Heart right ventricle (tissue), 16 donors: ENCODE data around the gene CUBN. TPM values are rescaled to one million over a fixed set of nuclear protein-coding genes. Genes with fewer than 3 reads are reported as not detected.

Experiments
- ATAC-seq, 8 donors: fragments of 200-7000 bp; cut with Tn5 transposase; one replicate each; pipeline ENCODE4 v1.9.1; 2020; ENCODE audit warnings: mild to moderate bottlenecking in 8 of 8, moderate library complexity in 8 of 8, moderate number of reproducible peaks in 1 of 8
- DNase-seq, 2 donors: peaks; one replicate each; pipeline ENCODE4 v3.0.0-alpha.2; 2020
- H3K27ac ChIP-seq, 10 donors: fragments of 200-600 bp; sonication (generic) in 2 of 10; one replicate each; pipeline versions ENCODE4 v1.5.0 to v1.8.0; 2020 to 2022; ENCODE audit warnings: mild to moderate bottlenecking in 3 of 10
- H3K27me3 ChIP-seq, 7 donors: fragments of 200-600 bp; one replicate each; pipeline ENCODE4 v1.8.0; 2021 to 2022; ENCODE audit warnings: mild to moderate bottlenecking in 2 of 7
- H3K36me3 ChIP-seq, 9 donors: fragments of 200-600 bp; sonication (generic) in 1 of 9; one replicate each; pipeline versions ENCODE4 v1.5.0 to v1.8.0; 2020 to 2022; ENCODE audit warnings: mild to moderate bottlenecking in 2 of 9
- H3K4me1 ChIP-seq, 9 donors: fragments of 200-600 bp; sonication (generic) in 1 of 9; one replicate each; pipeline versions ENCODE4 v1.5.0 to v1.8.0; 2020 to 2022; ENCODE audit warnings: mild to moderate bottlenecking in 4 of 9
- H3K4me3 ChIP-seq, 10 donors: fragments of 200-600 bp; sonication (generic) in 2 of 10; one replicate each; pipeline versions ENCODE4 v1.5.0 to v1.8.0; 2020 to 2022; ENCODE audit warnings: mild to moderate bottlenecking in 7 of 10, moderate library complexity in 2 of 10
- H3K9me3 ChIP-seq, 11 donors: fragments of 200-600 bp in 10 of 11; sonication (generic) in 2 of 11; one replicate each; pipeline versions ENCODE4 v1.5.0 to v1.8.0; 2013 to 2022; ENCODE audit warnings: mild to moderate bottlenecking in 2 of 11, control low read depth in 1 of 11, moderate library complexity in 1 of 11
- WGBS, 2 donors: extraction: QIAGEN DNeasy Blood & Tissue Kit; methylation state at CpG; one replicate each; pipeline ENCODE4 v1.1.7; 2013; ENCODE audit warnings: inconsistent platforms in 1 of 2; 5-methylcytosine and 5-hydroxymethylcytosine counted together
- intact Hi-C, 10 donors: fragments of 100-400 bp; cut with DNase I; formaldehyde crosslinking; loops; one replicate each; pipeline versions ENCODE4 v1.11.1 to v1.14.2; 2022
- polyA plus RNA-seq, 2 donors: library from polyadenylated mRNA; stranded (reverse); fragments of 200-250 nt; gene quantifications; one replicate each; pipeline ENCODE4 v1.2.3, GENCODE V29; 2013
- total RNA-seq, 10 donors: library from RNA; stranded (reverse); fragmentation: NEBNext Ultra II Directional in 3 of 10; extraction: Animal tissue kit (Norgen Biotek cat#: 25700) in 3 of 10; gene quantifications; one replicate each; pipeline versions ENCODE4 v1.2.1 to v1.2.4, GENCODE V29; 2021 to 2023
- TF ChIP-seq, protein P1 (sequence below), 9 donors: fragments of 200-600 bp; sonication (generic) in 2 of 9; IDR thresholded peaks; one replicate each; pipeline versions ENCODE4 v1.5.0 to v1.8.0; 2021 to 2022; ENCODE audit warnings: antibody characterized with exemption in 9 of 9, mild to moderate bottlenecking in 5 of 9, moderate library complexity in 1 of 9
- donor health status: Arrhythmogenic right ventricular cardiomyopathy.
- donor health status: ischemic (EF 13 %, LVEDD 7.1; RV severe dilation, severe dysfunction).
- donor health status: healthy with polysubstance abuse.
- donor health status: DM: no; HTN: yes; CAD: no.
- donor health status: DM: no; HTN: no; CAD: no.
- donor health status: ischemic (EF 25% LVEDD 6.9; RV normal size, moderate dysfunction).
- donor health status: ischemic (EF 25% LVEDD 5.7; RV mildly dilated, moderate dysfunction).
- donor health status: healthy.
- donor health status: DM: yes; HTN: yes; CAD: no.
- donor health status: Ischemic cardiomyopathy.
- donor health status: ischemic (EF 35%, LVEDD 5.7; RV mildly dilated, moderate dysfunction).
- donor health status: nonischemic (EF 11% LVEDD 7.7; RV severe dilation, severe dysfunction).
- donor health status: DM: yes; HTN: yes; CAD: no.
- donor health status: PGD.
- donor health status: ischemic (EF 29% LVEDD 5.4; RV normal size, mild dysfunction).
- donor health status: nonischemic (EF 23%, LVEDD 6.1; RV moderate dilation, normal function).

CUBN gene
- total and polyA plus RNA-seq, 12 donors: 0.13 to 1.2 (median 0.42) TPM

DNA sequence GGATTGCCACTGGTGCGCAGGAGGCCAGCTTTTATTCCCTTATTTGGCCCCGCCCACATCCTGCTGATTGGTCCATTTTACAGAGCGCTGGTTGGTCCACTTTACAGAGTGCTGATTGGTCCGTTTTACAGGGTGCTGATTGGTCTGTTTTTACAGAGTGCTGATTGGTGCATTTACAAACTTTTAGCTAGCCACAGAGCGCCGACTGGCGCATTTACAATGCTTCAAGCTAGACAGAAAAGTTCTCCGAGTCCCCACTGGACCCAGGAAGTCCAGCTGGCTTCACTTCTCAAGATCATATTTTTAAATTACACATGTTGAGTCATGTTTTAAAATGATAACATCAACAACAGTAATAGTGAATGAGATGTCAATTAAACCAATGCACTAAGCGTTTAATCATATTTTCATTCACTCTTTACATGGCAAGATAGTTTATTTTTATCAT lies 128.3 kb downstream of the CUBN start:
- WGBS, 2 donors: 81 to 92% methylated on average over 9 of the region's 9 CpGs
- Histone ChIP-seq H3K4me3 (no peak overlapping the region), H3K27me3 (no peaks in the 10 kb centered on the region), H3K27ac (peak overlapping the region; percentile 19 to 82 (median 72)), H3K4me1 (peaks cover 0 to 53% (median 20%) of the 10 kb centered on the region in 9 donors), H3K9me3 (peaks cover 0 to 15% (median 0%) of the 10 kb centered on the region in 11 donors), H3K36me3 (no peaks in the 10 kb centered on the region)
- DNase-seq (no peak), ATAC-seq (peak in 7 of 8 donors; percentile 15 to 41 (median 36))
- intact Hi-C loops: loop anchor here in 2 of 10 donors (5.0 to 10.0 kb wide), 3 partner anchors 109 to 1764 kb away; partner anchors contain the start of gene VIM (in 1 of the 2)
- TF ChIP-seq, protein P1, sequence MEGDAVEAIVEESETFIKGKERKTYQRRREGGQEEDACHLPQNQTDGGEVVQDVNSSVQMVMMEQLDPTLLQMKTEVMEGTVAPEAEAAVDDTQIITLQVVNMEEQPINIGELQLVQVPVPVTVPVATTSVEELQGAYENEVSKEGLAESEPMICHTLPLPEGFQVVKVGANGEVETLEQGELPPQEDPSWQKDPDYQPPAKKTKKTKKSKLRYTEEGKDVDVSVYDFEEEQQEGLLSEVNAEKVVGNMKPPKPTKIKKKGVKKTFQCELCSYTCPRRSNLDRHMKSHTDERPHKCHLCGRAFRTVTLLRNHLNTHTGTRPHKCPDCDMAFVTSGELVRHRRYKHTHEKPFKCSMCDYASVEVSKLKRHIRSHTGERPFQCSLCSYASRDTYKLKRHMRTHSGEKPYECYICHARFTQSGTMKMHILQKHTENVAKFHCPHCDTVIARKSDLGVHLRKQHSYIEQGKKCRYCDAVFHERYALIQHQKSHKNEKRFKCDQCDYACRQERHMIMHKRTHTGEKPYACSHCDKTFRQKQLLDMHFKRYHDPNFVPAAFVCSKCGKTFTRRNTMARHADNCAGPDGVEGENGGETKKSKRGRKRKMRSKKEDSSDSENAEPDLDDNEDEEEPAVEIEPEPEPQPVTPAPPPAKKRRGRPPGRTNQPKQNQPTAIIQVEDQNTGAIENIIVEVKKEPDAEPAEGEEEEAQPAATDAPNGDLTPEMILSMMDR (IDR thresholded peaks at IDR 0.05): peak in 3 of 9 donors; percentile 19 to 23 (median 20)

DNA sequence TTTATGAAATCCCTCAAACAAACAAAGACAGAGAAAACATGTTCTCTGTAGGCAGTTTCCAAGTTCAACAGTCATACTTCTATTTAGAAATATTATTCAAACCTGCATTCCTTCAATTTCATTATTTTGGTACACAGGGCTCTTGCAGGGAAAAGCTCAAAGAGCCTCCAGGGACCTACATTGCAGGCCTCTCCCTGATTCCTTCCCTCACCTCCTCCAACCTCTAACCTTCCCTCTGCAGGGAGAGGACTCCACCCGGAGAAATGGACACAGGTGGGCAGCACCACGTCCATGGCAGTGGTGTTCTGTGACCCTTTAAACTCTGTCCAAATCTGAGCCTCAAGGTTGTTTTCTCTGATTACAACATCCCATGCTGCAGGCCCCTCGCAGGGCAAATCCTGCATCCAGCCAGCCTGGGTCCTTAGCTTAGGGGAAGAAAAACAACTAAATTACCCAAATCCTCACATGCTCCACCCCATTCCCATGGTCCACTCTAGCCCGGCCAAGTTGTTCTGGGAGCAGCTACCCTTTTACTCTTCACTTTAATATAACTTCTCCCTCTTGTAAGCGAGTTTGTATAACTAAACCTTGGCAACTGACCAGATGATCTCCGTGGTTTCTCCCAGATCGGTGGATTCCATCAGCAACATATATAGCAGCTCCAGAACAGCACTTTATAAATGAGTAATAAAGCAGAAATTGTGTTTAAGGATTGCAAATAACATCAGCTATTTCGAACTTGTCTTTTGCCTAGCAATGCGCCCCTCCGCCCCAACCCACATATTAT lies 129.8 kb downstream of the CUBN start:
- WGBS, 2 donors: 69 to 75% methylated on average over 10 of the region's 10 CpGs
- no peaks in the 10 kb centered on the region for H3K27me3 ChIP-seq
- peaks cover 0 to 7% (median 0%) of the 10 kb centered on the region in 11 donors for H3K9me3 ChIP-seq
- DNase-seq: no peak
- TF ChIP-seq, protein P1 (IDR thresholded peaks at IDR 0.05): no peak
- H3K36me3 ChIP-seq: no peaks in the 10 kb centered on the region
- intact Hi-C loops: loop anchor here in 4 of 10 donors (5.0 to 10.0 kb wide), 5 partner anchors 105 to 1763 kb away; partner anchors contain the start of gene VIM (in 2 of the 4)
- H3K27ac ChIP-seq: peak overlapping the region in 6 of 10 donors; percentile 5 to 68 (median 24)
- H3K4me3 ChIP-seq: no peak overlapping the region
- no peak for ATAC-seq
- H3K4me1 ChIP-seq: peaks cover 0 to 59% (median 27%) of the 10 kb centered on the region in 9 donors

DNA sequence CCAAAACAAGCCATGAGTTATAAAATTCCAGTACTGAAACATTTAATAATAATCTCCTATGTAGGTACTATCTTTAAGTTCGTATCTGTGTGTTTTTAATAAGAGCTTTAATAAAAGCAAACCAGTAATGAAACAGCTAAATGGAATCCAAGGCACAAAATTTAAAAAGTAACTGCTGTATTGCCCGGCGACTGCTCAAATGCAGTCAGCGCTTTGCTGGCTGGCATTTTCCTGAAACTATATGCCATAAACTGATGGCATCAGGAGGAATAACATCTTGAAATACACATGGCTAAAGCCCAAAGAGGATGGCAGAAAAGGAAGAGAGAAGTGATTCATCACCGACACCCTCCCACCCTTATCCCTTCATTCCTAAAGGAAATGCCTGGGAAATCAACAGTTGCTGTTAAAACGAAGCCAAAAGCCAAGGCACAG lies 133.1 kb downstream of the CUBN start:
- Histone ChIP-seq H3K9me3 (peaks cover 0 to 7% (median 0%) of the 10 kb centered on the region in 11 donors), H3K27ac (peak overlapping the region in 9 of 10 donors; percentile 33 to 81 (median 60)), H3K36me3 (no peaks in the 10 kb centered on the region), H3K4me3 (no peak overlapping the region), H3K27me3 (no peaks in the 10 kb centered on the region), H3K4me1 (peaks cover 0 to 54% (median 19%) of the 10 kb centered on the region in 9 donors)
- 48 to 64% methylated on average over 6 of the region's 6 CpGs for WGBS, 2 donors
- DNase-seq: no peak
- TF ChIP-seq, protein P1 (IDR thresholded peaks at IDR 0.05): no peak
- intact Hi-C loops: loop anchor here in 3 of 10 donors (1.0 to 10.0 kb wide), 4 partner anchors 33 to 228 kb away; partner anchors contain the start of gene VIM (in 1 of the 3)
- peak in 4 of 8 donors; percentile 17 to 67 (median 53) for ATAC-seq

DNA sequence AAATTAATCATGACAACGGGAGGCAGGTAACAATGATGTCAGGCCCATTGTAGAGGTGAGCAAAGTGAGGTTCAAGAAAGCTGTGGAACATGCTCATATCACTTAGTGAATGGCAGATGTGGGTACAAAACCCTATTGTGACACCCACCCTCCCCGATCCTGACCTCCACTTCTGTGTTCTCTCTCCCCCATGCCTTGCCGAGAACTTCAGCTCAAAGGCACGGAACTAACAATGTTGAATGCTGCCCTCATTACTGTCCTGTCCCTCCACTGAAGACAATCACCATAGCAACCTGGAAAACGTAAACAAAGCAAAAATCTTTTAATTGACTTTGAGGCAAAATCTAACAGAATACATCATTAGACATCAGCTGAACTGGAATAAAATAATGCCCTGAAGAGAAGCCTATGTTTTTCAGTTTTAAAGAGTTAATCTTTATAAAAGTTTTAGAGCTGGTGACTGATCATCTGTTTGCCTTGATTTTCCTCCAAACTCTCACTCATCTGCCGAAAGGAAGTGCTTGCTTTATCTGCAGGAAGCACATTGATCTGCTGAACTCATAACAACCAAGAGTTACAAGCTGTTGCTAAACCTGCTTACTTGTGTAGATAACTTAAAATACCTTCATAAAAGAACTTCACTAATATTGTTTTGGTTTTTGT lies 133.6 kb downstream of the CUBN start:
- Histone ChIP-seq H3K27ac (peak overlapping the region in 9 of 10 donors; percentile 33 to 81 (median 60)), H3K36me3 (no peaks in the 10 kb centered on the region), H3K4me3 (no peak overlapping the region), H3K9me3 (peaks cover 0 to 2% (median 0%) of the 10 kb centered on the region in 11 donors), H3K4me1 (peaks cover 0 to 52% (median 19%) of the 10 kb centered on the region in 9 donors), H3K27me3 (no peaks in the 10 kb centered on the region)
- intact Hi-C loops: loop anchor here in 3 of 10 donors (1.0 to 10.0 kb wide), 4 partner anchors 33 to 229 kb away; partner anchors contain the start of gene VIM (in 1 of the 3)
- TF ChIP-seq, protein P1 (IDR thresholded peaks at IDR 0.05): no peak
- WGBS, 2 donors: 39 to 43% methylated on average over 6 of the region's 6 CpGs
- peak in 1 of 2 donors; percentile 48 for DNase-seq
- peak in 7 of 8 donors; percentile 66 to 90 (median 77) for ATAC-seq
